K562 (cell line): Measurements from ENCODE around the gene PPM1N. TPM values are rescaled to one million over a fixed set of nuclear protein-coding genes. Genes with fewer than 3 reads are reported as not detected.

Experiments used
- ATAC-seq: fragments of 200-7000 bp; cut with Tn5 transposase; 3 replicates; pipeline ENCODE4 v1.9.1; 2020; ENCODE audit warnings: moderate library complexity
- BruUV-seq: library from RNA; stranded (reverse); fragments of 400-500 nt; replicated peaks from 2 replicates; lab custom pipeline; 2021; lab: Mats Ljungman, UMichigan
- CTCF ChIA-PET: fragments of 300-600 bp; formaldehyde crosslinking; extraction: SDS; loops from one replicate; lab custom pipeline; 2021; ENCODE audit warnings: low intra/inter-chr PET ratio; lab: Yijun Ruan, JAX
- POLR2A ChIA-PET: fragments of 300-600, 350-650 bp; sonication (Branson Sonifier 250); formaldehyde crosslinking; extraction: SDS; loops from one replicate; lab custom pipeline; 2021; ENCODE audit warnings: antibody characterized with exemption, inconsistent platforms; lab: Yijun Ruan, JAX
- DNase-seq, 4 experiments: peaks; one replicate each; pipeline versions ENCODE4 v3.0.0 to v3.0.0-alpha.2; 2011 to 2018; ENCODE audit warnings: low spot score in 3 of 4, mixed read lengths in 3 of 4; ENCODE audit errors: extremely low read depth in 1 of 4
- FAIRE-seq: peaks from 2 replicates; lab custom pipeline; 2011; peaks lifted over from hg19 to GRCh38; lab: Jason Lieb, UNC
- H2AFZ ChIP-seq: 2 replicates; pipeline ENCODE4 v1.6.0; 2011; ENCODE audit warnings: low read depth, low read length, control low read depth, inconsistent platforms
- H3K27ac ChIP-seq: fragments of 200-600 bp; 3 replicates; pipeline ENCODE4 v1.8.0; 2011; ENCODE audit warnings: low read depth, mild to moderate bottlenecking, control low read depth, inconsistent platforms, low read length, moderate library complexity, mixed read lengths; ENCODE audit errors: extremely low read depth
- H3K27me3 ChIP-seq, 2 experiments: fragments of 300-600 bp in 1 of 2; 2 replicates in 1 of 2; 3 replicates in 1 of 2; pipeline versions ENCODE4 v1.6.0 to v1.8.0; 2011; ENCODE audit warnings: inconsistent platforms in 2 of 2, low read length in 2 of 2, mild to moderate bottlenecking in 1 of 2, mixed read lengths in 1 of 2, moderate library complexity in 1 of 2; ENCODE audit not compliant: control insufficient read depth in 2 of 2, insufficient read depth in 2 of 2
- H3K36me3 ChIP-seq: fragments of 300-600 bp; 3 replicates; pipeline ENCODE4 v1.8.0; 2011; ENCODE audit warnings: mild to moderate bottlenecking, low read length, inconsistent platforms; ENCODE audit not compliant: control insufficient read depth, insufficient read depth
- H3K4me1 ChIP-seq, 2 experiments: fragments of 200-600 bp in 1 of 2; replicated peaks in 1 of 2; 2 replicates in 1 of 2; 3 replicates in 1 of 2; pipeline versions ENCODE4 v1.5.1 to v1.8.0; 2011; ENCODE audit warnings: inconsistent platforms in 2 of 2, low read length in 2 of 2, mild to moderate bottlenecking in 1 of 2, mixed read lengths in 1 of 2, moderate library complexity in 1 of 2; ENCODE audit not compliant: control insufficient read depth in 2 of 2, insufficient read depth in 2 of 2
- H3K4me2 ChIP-seq: 2 replicates; pipeline ENCODE4 v1.6.1; 2011; ENCODE audit warnings: low read length, control low read depth, inconsistent platforms, mixed read lengths; ENCODE audit not compliant: insufficient read depth
- H3K4me3 ChIP-seq: fragments of 200-600 bp; sonication (generic), shearing (Covaris generic); 2 replicates; pipeline ENCODE4 v1.5.1; 2016; ENCODE audit warnings: control low read depth, inconsistent platforms
- H3K79me2 ChIP-seq: fragments of 200-600 bp; 3 replicates; pipeline ENCODE4 v1.8.0; 2011; ENCODE audit warnings: low read length, inconsistent platforms; ENCODE audit not compliant: control insufficient read depth, insufficient read depth
- H3K9ac ChIP-seq, 2 experiments: 2 replicates each; pipeline versions ENCODE4 v1.6.0 to v1.6.1; 2011; ENCODE audit warnings: low read depth in 2 of 2, low read length in 2 of 2, control low read depth in 1 of 2, inconsistent platforms in 1 of 2, mild to moderate bottlenecking in 1 of 2, mixed read lengths in 1 of 2; ENCODE audit not compliant: insufficient read depth in 1 of 2
- H3K9me1 ChIP-seq: one replicate; pipeline ENCODE4 v1.6.0; 2011; ENCODE audit warnings: inconsistent platforms, mild to moderate bottlenecking, low read length, moderate library complexity; ENCODE audit not compliant: control insufficient read depth, insufficient read depth
- H3K9me3 ChIP-seq: replicated peaks from 2 replicates; pipeline ENCODE4 v1.5.1; 2011; ENCODE audit warnings: low read depth, low read length, inconsistent platforms; ENCODE audit not compliant: control insufficient read depth, insufficient read depth
- H4K20me1 ChIP-seq: replicated peaks from 2 replicates; pipeline ENCODE4 v1.6.1; 2011; ENCODE audit warnings: low read length, inconsistent platforms, mixed read lengths; ENCODE audit not compliant: control insufficient read depth, insufficient read depth
- KDM1A ChIP-seq, 2 experiments: fragments of 450-650 bp; IDR thresholded peaks; 2 replicates each; pipeline ENCODE4 v1.6.1; 2016; ENCODE audit warnings: mild to moderate bottlenecking in 2 of 2
- NR2F6 ChIP-seq: fragments of 450-650 bp; formaldehyde crosslinking; IDR thresholded peaks from 2 replicates; pipeline ENCODE4 v1.4.0; 2020; ENCODE audit warnings: mild to moderate bottlenecking
- POLR2G ChIP-seq: fragments of 200-400 bp; formaldehyde crosslinking; IDR thresholded peaks from 2 replicates; pipeline ENCODE4 v1.6.1; 2017; ENCODE audit warnings: low read depth, mild to moderate bottlenecking, antibody characterized with exemption, low read length, moderate library complexity
- RCOR1 ChIP-seq, 2 experiments: IDR thresholded peaks; 2 replicates each; pipeline ENCODE4 v1.6.1; 2012; ENCODE audit warnings: low read depth in 2 of 2, low read length in 2 of 2, borderline replicate concordance in 1 of 2, improper control_type of control experiment in 1 of 2
- RNF2 ChIP-seq: sonication (generic); IDR thresholded peaks from 2 replicates; pipeline ENCODE4 v1.6.1; 2016
- TSC22D4 ChIP-seq: fragments of 450-650 bp; IDR thresholded peaks from 2 replicates; pipeline ENCODE4 v1.6.1; 2016; ENCODE audit warnings: missing genetic modification characterization, missing biosample characterization, control low read depth
- ZBTB17 ChIP-seq: fragments of 450-650 bp; formaldehyde crosslinking; IDR thresholded peaks from 2 replicates; pipeline ENCODE4 v1.4.0; 2020; ENCODE audit warnings: mild to moderate bottlenecking
- ZNF217 ChIP-seq: sonication (generic); formaldehyde crosslinking; IDR thresholded peaks from 2 replicates; pipeline ENCODE4 v1.8.0; 2022; ENCODE audit warnings: mild to moderate bottlenecking, missing genetic modification reagents
- WGBS: fragments of 100-300 bp; shearing (Covaris generic); methylation state at CpG from one replicate; pipeline ENCODE4 v1.1.6; 2016; ENCODE audit warnings: low coverage, mixed read lengths; ENCODE audit not compliant: insufficient coverage; ENCODE audit errors: missing lambda C conversion rate; 5-methylcytosine and 5-hydroxymethylcytosine counted together
- in situ Hi-C: fragments of 300-500 bp; cut with MboI; formaldehyde crosslinking; loops from 4 replicates; pipeline ENCODE4 v1.15.0; 2018; ENCODE audit warnings: inconsistent platforms, mixed read lengths
- intact Hi-C: fragments of 100-400 bp; cut with micrococcal nuclease; formaldehyde crosslinking; loops from 2 replicates; pipeline ENCODE4 v1.14.2; 2022
- polyA plus RNA-seq, 8 experiments: library from polyadenylated mRNA; depleted of rRNA in 4 of 8; stranded (reverse) in 5 of 8; unstranded in 3 of 8; fragments of >200 nt; fragmentation: Nextera tagmentation in 2 of 8; fragmentation: Illumina TruSeq in 1 of 8; extraction: Ambion mirVana in 2 of 8; extraction: Trizol in 1 of 8; gene quantifications; 2 replicates each; pipeline versions ENCODE4 v1.2.1 to v1.2.3, GENCODE V29; 2011 to 2014; ENCODE audit warnings: inconsistent platforms in 1 of 8, missing spikeins in 1 of 8
- total RNA-seq, 7 experiments: library from RNA; depleted of rRNA in 6 of 7; stranded (reverse); fragments of >200 nt in 6 of 7; fragmentation: Illumina TruSeq in 2 of 7; extraction: Trizol in 2 of 7; gene quantifications; 2 replicates each; pipeline versions ENCODE4 v1.2.1 to v1.2.3, GENCODE V29; 2011 to 2021; ENCODE audit warnings: low replicate concordance in 1 of 7
- TF ChIP-seq, protein P1 (sequence below), 2 experiments: fragments of 450-650 bp; IDR thresholded peaks; 2 replicates each; pipeline ENCODE4 v1.6.1; 2016
- TF ChIP-seq, protein P2 (sequence below): fragments of 250-450 bp; sonication (Bioruptor Pico); IDR thresholded peaks from 2 replicates; pipeline ENCODE4 v1.5.0; 2022; ENCODE audit warnings: mild to moderate bottlenecking
- TF ChIP-seq, protein P3 (sequence below): sonication (generic); formaldehyde crosslinking; IDR thresholded peaks from 2 replicates; pipeline ENCODE4 v1.8.0; 2023; ENCODE audit warnings: mild to moderate bottlenecking, missing genetic modification reagents
- TF ChIP-seq, protein P4 (sequence below): sonication (generic); formaldehyde crosslinking; IDR thresholded peaks from 2 replicates; pipeline ENCODE4 v1.4.0; 2020; ENCODE audit warnings: mild to moderate bottlenecking, missing genetic modification reagents

The PPM1N gene
- total and polyA plus RNA-seq, 9 of the 15 experiments (the other 6 are each of a cell fraction or from before 2014, with no cell fraction given): 4.5 to 15.6 (median 8.7) TPM

DNA sequence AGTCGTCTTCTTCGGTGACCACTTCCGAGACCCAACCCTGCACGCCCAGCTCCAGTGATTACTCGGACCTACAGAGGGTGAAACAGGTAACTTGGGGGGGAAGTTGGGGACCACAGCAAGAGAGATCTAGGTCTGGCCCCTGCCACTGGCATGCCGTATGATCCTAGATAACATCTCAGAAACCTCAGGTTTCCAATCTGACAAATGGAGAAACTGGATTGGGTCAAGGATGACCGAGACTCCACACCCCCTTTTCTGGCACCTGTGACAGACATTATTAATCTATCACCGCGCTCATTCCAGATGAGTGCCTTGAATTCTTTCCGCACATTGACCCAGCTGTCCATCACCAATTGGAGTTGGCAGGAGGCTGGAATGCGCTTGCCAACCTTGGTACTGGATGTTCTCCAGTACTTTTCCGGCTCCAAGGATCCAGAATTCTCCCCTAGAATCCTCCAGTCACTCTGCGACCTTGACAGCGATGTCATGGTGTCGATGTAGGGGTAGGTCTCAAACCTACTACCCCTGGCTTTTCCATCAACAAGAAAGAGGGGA lies 26.4 kb downstream of the PPM1N start:
- no TSS peak for BruUV-seq
- 93% methylated on average over 15 of the region's 15 CpGs for WGBS
- peaks cover 3 to 39% of the 10 kb centered on the region in 2 experiments; a peak in 3 of 5 replicates for H3K4me1 ChIP-seq
- POLR2A ChIA-PET: interaction anchor here (0.7 to 0.9 kb wide), 4 partner anchors 9 to 116 kb away, joined by 3 to 4 read pairs (median 3); no protein-coding TSS in a partner anchor
- H3K79me2 ChIP-seq: no peaks in the 10 kb centered on the region; the same call in 2 of the 3 replicates
- CTCF ChIA-PET: interaction anchor here (2.4 to 3.3 kb wide), 2 partner anchors 34 to 118 kb away, joined by 16 to 34 read pairs; no protein-coding TSS in a partner anchor
- no peak overlapping the region for H3K4me2 ChIP-seq
- no peak overlapping the region for H2AFZ ChIP-seq
- no peak for ATAC-seq
- TF ChIP-seq ZBTB17 (CRISPR knock-in tag) (peak; percentile 78), RCOR1 (IDR thresholded peaks at IDR 0.05; ENCODE audit: borderline replicate concordance in 1 of 2, low read depth in 2 of 2, low read length in 2 of 2) (peak in 1 of 2 experiments; percentile 24; a peak in 1 of 4 replicates), ZNF217 (CRISPR knock-in tag) (no peak), RNF2 (no peak), POLR2G (0 out of 2 replicates have a peak, but pooled peaks have one; percentile 2), TSC22D4 (tag) (no peak), KDM1A (IDR thresholded peaks at IDR 0.05) (peak; percentile 80 to 85; a peak in 3 of 4 replicates), NR2F6 (no peak)
- TF ChIP-seq, protein P1, sequence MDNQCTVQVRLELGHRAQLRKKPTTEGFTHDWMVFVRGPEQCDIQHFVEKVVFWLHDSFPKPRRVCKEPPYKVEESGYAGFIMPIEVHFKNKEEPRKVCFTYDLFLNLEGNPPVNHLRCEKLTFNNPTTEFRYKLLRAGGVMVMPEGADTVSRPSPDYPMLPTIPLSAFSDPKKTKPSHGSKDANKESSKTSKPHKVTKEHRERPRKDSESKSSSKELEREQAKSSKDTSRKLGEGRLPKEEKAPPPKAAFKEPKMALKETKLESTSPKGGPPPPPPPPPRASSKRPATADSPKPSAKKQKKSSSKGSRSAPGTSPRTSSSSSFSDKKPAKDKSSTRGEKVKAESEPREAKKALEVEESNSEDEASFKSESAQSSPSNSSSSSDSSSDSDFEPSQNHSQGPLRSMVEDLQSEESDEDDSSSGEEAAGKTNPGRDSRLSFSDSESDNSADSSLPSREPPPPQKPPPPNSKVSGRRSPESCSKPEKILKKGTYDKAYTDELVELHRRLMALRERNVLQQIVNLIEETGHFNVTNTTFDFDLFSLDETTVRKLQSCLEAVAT (IDR thresholded peaks at IDR 0.05): 0 out of 4 replicates have a peak, but pooled peaks of 1 of the 2 experiments have one; percentile 34
- TF ChIP-seq, protein P2, sequence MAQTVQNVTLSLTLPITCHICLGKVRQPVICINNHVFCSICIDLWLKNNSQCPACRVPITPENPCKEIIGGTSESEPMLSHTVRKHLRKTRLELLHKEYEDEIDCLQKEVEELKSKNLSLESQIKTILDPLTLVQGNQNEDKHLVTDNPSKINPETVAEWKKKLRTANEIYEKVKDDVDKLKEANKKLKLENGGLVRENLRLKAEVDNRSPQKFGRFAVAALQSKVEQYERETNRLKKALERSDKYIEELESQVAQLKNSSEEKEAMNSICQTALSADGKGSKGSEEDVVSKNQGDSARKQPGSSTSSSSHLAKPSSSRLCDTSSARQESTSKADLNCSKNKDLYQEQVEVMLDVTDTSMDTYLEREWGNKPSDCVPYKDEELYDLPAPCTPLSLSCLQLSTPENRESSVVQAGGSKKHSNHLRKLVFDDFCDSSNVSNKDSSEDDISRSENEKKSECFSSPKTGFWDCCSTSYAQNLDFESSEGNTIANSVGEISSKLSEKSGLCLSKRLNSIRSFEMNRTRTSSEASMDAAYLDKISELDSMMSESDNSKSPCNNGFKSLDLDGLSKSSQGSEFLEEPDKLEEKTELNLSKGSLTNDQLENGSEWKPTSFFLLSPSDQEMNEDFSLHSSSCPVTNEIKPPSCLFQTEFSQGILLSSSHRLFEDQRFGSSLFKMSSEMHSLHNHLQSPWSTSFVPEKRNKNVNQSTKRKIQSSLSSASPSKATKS (CRISPR knock-in tag): no peak
- TF ChIP-seq, protein P3, sequence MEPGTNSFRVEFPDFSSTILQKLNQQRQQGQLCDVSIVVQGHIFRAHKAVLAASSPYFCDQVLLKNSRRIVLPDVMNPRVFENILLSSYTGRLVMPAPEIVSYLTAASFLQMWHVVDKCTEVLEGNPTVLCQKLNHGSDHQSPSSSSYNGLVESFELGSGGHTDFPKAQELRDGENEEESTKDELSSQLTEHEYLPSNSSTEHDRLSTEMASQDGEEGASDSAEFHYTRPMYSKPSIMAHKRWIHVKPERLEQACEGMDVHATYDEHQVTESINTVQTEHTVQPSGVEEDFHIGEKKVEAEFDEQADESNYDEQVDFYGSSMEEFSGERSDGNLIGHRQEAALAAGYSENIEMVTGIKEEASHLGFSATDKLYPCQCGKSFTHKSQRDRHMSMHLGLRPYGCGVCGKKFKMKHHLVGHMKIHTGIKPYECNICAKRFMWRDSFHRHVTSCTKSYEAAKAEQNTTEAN (CRISPR knock-in tag): no peak
- TF ChIP-seq, protein P4, sequence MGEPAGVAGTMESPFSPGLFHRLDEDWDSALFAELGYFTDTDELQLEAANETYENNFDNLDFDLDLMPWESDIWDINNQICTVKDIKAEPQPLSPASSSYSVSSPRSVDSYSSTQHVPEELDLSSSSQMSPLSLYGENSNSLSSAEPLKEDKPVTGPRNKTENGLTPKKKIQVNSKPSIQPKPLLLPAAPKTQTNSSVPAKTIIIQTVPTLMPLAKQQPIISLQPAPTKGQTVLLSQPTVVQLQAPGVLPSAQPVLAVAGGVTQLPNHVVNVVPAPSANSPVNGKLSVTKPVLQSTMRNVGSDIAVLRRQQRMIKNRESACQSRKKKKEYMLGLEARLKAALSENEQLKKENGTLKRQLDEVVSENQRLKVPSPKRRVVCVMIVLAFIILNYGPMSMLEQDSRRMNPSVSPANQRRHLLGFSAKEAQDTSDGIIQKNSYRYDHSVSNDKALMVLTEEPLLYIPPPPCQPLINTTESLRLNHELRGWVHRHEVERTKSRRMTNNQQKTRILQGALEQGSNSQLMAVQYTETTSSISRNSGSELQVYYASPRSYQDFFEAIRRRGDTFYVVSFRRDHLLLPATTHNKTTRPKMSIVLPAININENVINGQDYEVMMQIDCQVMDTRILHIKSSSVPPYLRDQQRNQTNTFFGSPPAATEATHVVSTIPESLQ (CRISPR knock-in tag): no peak
- FAIRE-seq: no peak
- H3K27me3 ChIP-seq: no peaks in the 10 kb centered on the region
- intact Hi-C loops (no loop called here), in situ Hi-C loops (loop anchor here (5.0 kb wide), 1 partner anchor 33 kb away; no protein-coding TSS in a partner anchor)
- peaks cover 85% of the 10 kb centered on the region for H3K36me3 ChIP-seq
- peaks cover 5% of the 10 kb centered on the region for H3K9me1 ChIP-seq
- H4K20me1 ChIP-seq: peaks cover 10% of the 10 kb centered on the region
- no peak overlapping the region for H3K27ac ChIP-seq
- DNase-seq: no peak
- H3K9ac ChIP-seq: no peak overlapping the region
- no peak overlapping the region for H3K4me3 ChIP-seq
- H3K9me3 ChIP-seq: no peaks in the 10 kb centered on the region; the same call in 1 of the 2 replicates
